ENCODE results near the gene CPNE7. TPM values are rescaled to one million over a fixed set of nuclear protein-coding genes. Genes with fewer than 3 reads are reported as not detected.

The CPNE7 gene
- total RNA-seq, 2 donors from 2014 or later, result 1.5 to 2.1 TPM

GRCh38 chr16:89602952-89603590, 27.5 kb downstream of the CPNE7 start:
- Histone ChIP-seq H3K4me3 (ENCODE audit: low read length) (no peak overlapping the region), H3K9me3 (ENCODE audit: control insufficient read depth, low read length) (no peaks in the 10 kb centered on the region), H3K9ac (ENCODE audit: extremely low read depth, low read length, poor library complexity, severe bottlenecking) (no peak overlapping the region), H3K36me3 (ENCODE audit: control insufficient read depth, insufficient read depth, low read length) (no peaks in the 10 kb centered on the region), H3K27me3 (ENCODE audit: control insufficient read depth, insufficient read depth, low read length, poor library complexity, severe bottlenecking) (no peaks in the 10 kb centered on the region), H3K4me1 (ENCODE audit: control insufficient read depth, insufficient read depth, low read length) (peaks cover 4% of the 10 kb centered on the region), H3K27ac (ENCODE audit: low read depth, low read length) (no peak overlapping the region)
- Mint-ChIP-seq H3K4me3 (no peak overlapping the region), H3K27me3 (ENCODE audit: insufficient read depth) (no peaks in the 10 kb centered on the region), H3K9me3 (no peaks in the 10 kb centered on the region), H3K4me1 (peaks cover 11% of the 10 kb centered on the region), H3K36me3 (ENCODE audit: low read depth) (no peaks in the 10 kb centered on the region), H3K27ac (peak overlapping the region; percentile 48)
- no peak for TF ChIP-seq CTCF (conservative IDR thresholded peaks at IDR 0.05)
- WGBS, 2 experiments (ENCODE audit: insufficient coverage in 1 of 2, insufficient read length in 1 of 2), result 73 to 89% methylated on average over 3 to 5 of the region's 5 CpGs
- no peak for DNase-seq

GRCh38 chr16:89604764-89605163, 29.2 kb downstream of the CPNE7 start:
- H3K27me3 Mint-ChIP-seq (ENCODE audit: insufficient read depth), result no peaks in the 10 kb centered on the region
- Histone ChIP-seq H3K36me3 (ENCODE audit: control insufficient read depth, insufficient read depth, low read length) (no peaks in the 10 kb centered on the region), H3K4me3 (ENCODE audit: low read length) (no peak overlapping the region), H3K27ac (ENCODE audit: low read depth, low read length) (no peak overlapping the region), H3K27me3 (ENCODE audit: control insufficient read depth, insufficient read depth, low read length, poor library complexity, severe bottlenecking) (no peaks in the 10 kb centered on the region), H3K4me1 (ENCODE audit: control insufficient read depth, insufficient read depth, low read length) (peaks cover 7% of the 10 kb centered on the region), H3K9me3 (ENCODE audit: control insufficient read depth, low read length) (no peaks in the 10 kb centered on the region), H3K9ac (ENCODE audit: extremely low read depth, low read length, poor library complexity, severe bottlenecking) (no peak overlapping the region)
- H3K4me1 Mint-ChIP-seq, result peaks cover 15% of the 10 kb centered on the region
- H3K36me3 Mint-ChIP-seq (ENCODE audit: low read depth), result no peaks in the 10 kb centered on the region
- DNase-seq, result no peak
- no peak overlapping the region for H3K27ac Mint-ChIP-seq
- TF ChIP-seq CTCF (conservative IDR thresholded peaks at IDR 0.05), result no peak
- WGBS, 2 experiments (ENCODE audit: insufficient coverage in 1 of 2, insufficient read length in 1 of 2), result 92 to 96% methylated on average over 9 to 16 of the region's 16 CpGs
- no peaks in the 10 kb centered on the region for H3K9me3 Mint-ChIP-seq
- H3K4me3 Mint-ChIP-seq, result no peak overlapping the region

- H3K4me3 Mint-ChIP-seq, result no peak overlapping the region
- no peak overlapping the region for H3K4me3 ChIP-seq (ENCODE audit: low read length)
- no peaks in the 10 kb centered on the region for H3K27me3 ChIP-seq (ENCODE audit: control insufficient read depth, insufficient read depth, low read length, poor library complexity, severe bottlenecking)
- no peaks in the 10 kb centered on the region for H3K36me3 Mint-ChIP-seq (ENCODE audit: low read depth)
- no peak for DNase-seq
- H3K4me1 Mint-ChIP-seq, result peaks cover 15% of the 10 kb centered on the region
- no peaks in the 10 kb centered on the region for H3K9me3 Mint-ChIP-seq
- H3K27ac ChIP-seq (ENCODE audit: low read depth, low read length), result no peak overlapping the region
- WGBS, 2 experiments (ENCODE audit: insufficient coverage in 1 of 2, insufficient read length in 1 of 2), result 94% methylated on average over 27 to 34 of the region's 34 CpGs
- no peaks in the 10 kb centered on the region for H3K27me3 Mint-ChIP-seq (ENCODE audit: insufficient read depth)
- H3K4me1 ChIP-seq (ENCODE audit: control insufficient read depth, insufficient read depth, low read length), result peaks cover 7% of the 10 kb centered on the region
- no peaks in the 10 kb centered on the region for H3K36me3 ChIP-seq (ENCODE audit: control insufficient read depth, insufficient read depth, low read length)
- no peak overlapping the region for H3K9ac ChIP-seq (ENCODE audit: extremely low read depth, low read length, poor library complexity, severe bottlenecking)
- no peak overlapping the region for H3K27ac Mint-ChIP-seq
- H3K9me3 ChIP-seq (ENCODE audit: control insufficient read depth, low read length), result no peaks in the 10 kb centered on the region
- no peak for TF ChIP-seq CTCF (conservative IDR thresholded peaks at IDR 0.05)
Measured at GRCh38 chr16:89605186-89605970, 29.8 kb downstream of the CPNE7 start.
